ENCODE data around the gene MX2.

DNA sequence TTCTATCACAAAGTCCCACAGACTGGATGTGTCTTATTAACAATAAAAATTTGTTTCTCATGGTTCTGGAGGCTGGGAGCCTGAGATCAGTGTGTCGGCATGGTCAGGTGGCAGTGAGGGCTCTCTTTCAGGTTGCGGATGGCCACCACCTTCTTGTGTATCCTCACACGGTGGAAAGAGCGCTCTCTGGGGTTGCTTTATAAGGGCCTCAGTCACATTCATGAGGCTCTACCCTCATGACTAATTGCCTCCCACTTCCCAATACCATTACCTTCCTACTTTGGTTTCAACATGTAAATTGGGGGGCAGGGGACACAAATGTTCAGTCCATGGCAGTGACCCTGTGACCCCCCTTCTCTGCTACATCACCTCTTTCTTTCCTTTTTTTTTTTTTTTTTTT lies 43.5 kb downstream of the MX2 start:
- TF ChIP-seq, protein P1, sequence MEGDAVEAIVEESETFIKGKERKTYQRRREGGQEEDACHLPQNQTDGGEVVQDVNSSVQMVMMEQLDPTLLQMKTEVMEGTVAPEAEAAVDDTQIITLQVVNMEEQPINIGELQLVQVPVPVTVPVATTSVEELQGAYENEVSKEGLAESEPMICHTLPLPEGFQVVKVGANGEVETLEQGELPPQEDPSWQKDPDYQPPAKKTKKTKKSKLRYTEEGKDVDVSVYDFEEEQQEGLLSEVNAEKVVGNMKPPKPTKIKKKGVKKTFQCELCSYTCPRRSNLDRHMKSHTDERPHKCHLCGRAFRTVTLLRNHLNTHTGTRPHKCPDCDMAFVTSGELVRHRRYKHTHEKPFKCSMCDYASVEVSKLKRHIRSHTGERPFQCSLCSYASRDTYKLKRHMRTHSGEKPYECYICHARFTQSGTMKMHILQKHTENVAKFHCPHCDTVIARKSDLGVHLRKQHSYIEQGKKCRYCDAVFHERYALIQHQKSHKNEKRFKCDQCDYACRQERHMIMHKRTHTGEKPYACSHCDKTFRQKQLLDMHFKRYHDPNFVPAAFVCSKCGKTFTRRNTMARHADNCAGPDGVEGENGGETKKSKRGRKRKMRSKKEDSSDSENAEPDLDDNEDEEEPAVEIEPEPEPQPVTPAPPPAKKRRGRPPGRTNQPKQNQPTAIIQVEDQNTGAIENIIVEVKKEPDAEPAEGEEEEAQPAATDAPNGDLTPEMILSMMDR (IDR thresholded peaks at IDR 0.05) = no peak
- no peak for TF ChIP-seq POLR2AphosphoS5 (IDR thresholded peaks at IDR 0.05)
- no peak for TF ChIP-seq POLR2A (IDR thresholded peaks at IDR 0.05)
